GM12878 (cell line): ENCODE data around the gene TRAPPC2. TPM values are rescaled to one million over a fixed set of nuclear protein-coding genes. Genes with fewer than 3 reads are reported as not detected.
A peak's percentile ranks its signal among the peaks of the same experiment; 100 is the strongest.

Source experiments
- CTCF ChIP-seq, 3 experiments: IDR thresholded peaks in 2 of 3; conservative IDR thresholded peaks in 1 of 3; 2 replicates each; pipeline ENCODE4 v1.5.1; 2011; ENCODE audit warnings: low read depth in 3 of 3, low read length in 3 of 3, mild to moderate bottlenecking in 3 of 3, control low read depth in 2 of 3, moderate library complexity in 2 of 3, inconsistent platforms in 1 of 3, mixed read lengths in 1 of 3; ENCODE audit not compliant: control insufficient read depth in 2 of 3, insufficient read depth in 1 of 3; ENCODE audit errors: extremely low read depth in 1 of 3
- E2F4 ChIP-seq: IDR thresholded peaks from 2 replicates; pipeline ENCODE4 v1.6.1; 2012; ENCODE audit warnings: low read depth, low read length, improper control_type of control experiment
- EP300 ChIP-seq, 2 experiments: fragments of 150-350 bp in 1 of 2; IDR thresholded peaks; 2 replicates each; pipeline ENCODE4 v1.6.1; 2011 to 2012; ENCODE audit warnings: low read depth in 2 of 2, low read length in 2 of 2, borderline replicate concordance in 1 of 2, improper control_type of control experiment in 1 of 2, inconsistent platforms in 1 of 2; ENCODE audit not compliant: control insufficient read depth in 1 of 2
- KDM1A ChIP-seq: fragments of 200-600 bp; sonication (generic); IDR thresholded peaks from 2 replicates; pipeline ENCODE4 v1.6.1; 2016; ENCODE audit warnings: borderline replicate concordance
- MYC ChIP-seq: IDR thresholded peaks from 2 replicates; pipeline ENCODE4 v1.6.1; 2011; ENCODE audit warnings: mild to moderate bottlenecking, low read length, moderate library complexity, inconsistent platforms; ENCODE audit not compliant: insufficient read depth, insufficient replicate concordance, insufficient read length, severe bottlenecking
- NR2F1 ChIP-seq: fragments of 450-650 bp; conservative IDR thresholded peaks from 2 replicates; pipeline ENCODE4 v1.6.1; 2017; ENCODE audit warnings: mild to moderate bottlenecking
- POLR2AphosphoS2 ChIP-seq: IDR thresholded peaks from 2 replicates; pipeline ENCODE4 v1.6.1; 2011; ENCODE audit warnings: low read depth, mild to moderate bottlenecking, low read length, improper control_type of control experiment, moderate library complexity
- PRDM15 ChIP-seq: fragments of 450-650 bp; formaldehyde crosslinking; IDR thresholded peaks from 2 replicates; pipeline ENCODE4 v1.4.0; 2020; ENCODE audit warnings: mild to moderate bottlenecking, moderate library complexity
- RB1 ChIP-seq: fragments of 450-650 bp; formaldehyde crosslinking; IDR thresholded peaks from 2 replicates; pipeline ENCODE4 v1.6.1; 2017; ENCODE audit warnings: mild to moderate bottlenecking, borderline replicate concordance
- WRNIP1 ChIP-seq: IDR thresholded peaks from 2 replicates; pipeline ENCODE4 v1.6.1; 2011; ENCODE audit warnings: low read depth, low read length, improper control_type of control experiment, borderline replicate concordance
- ZNF24 ChIP-seq: fragments of 450-650 bp; IDR thresholded peaks from 2 replicates; pipeline ENCODE4 v1.6.1; 2017; ENCODE audit warnings: antibody characterized with exemption, mild to moderate bottlenecking
- polyA plus RNA-seq, 11 experiments: library from polyadenylated mRNA; depleted of rRNA in 4 of 11; unstranded in 6 of 11; stranded (reverse) in 5 of 11; fragments of >200 nt; fragmentation: Nextera tagmentation in 4 of 11; fragmentation: Illumina TruSeq in 1 of 11; extraction: Ambion mirVana in 4 of 11; extraction: Trizol in 1 of 11; gene quantifications; 1 replicate in 1 of 11; 2 replicates in 10 of 11; pipeline versions ENCODE4 v1.2.1 to v1.2.3, GENCODE V29; 2011 to 2016; ENCODE audit warnings: inconsistent platforms in 2 of 11, missing spikeins in 2 of 11, low read depth in 1 of 11
- total RNA-seq, 4 experiments: library from RNA; depleted of rRNA in 3 of 4; stranded (reverse); fragments of >200 nt in 3 of 4; fragmentation: Illumina TruSeq in 1 of 4; extraction: Trizol in 1 of 4; gene quantifications; 2 replicates each; pipeline versions ENCODE4 v1.2.1 to v1.2.3, GENCODE V29; 2013 to 2021

Gene TRAPPC2
- total and polyA plus RNA-seq, 10 of the 15 experiments (the other 5 are each of a cell fraction or from before 2014, with no cell fraction given), result 12.4 to 28.4 (median 21.3) TPM

- TF ChIP-seq PRDM15 (CRISPR knock-in tag) (no peak), KDM1A (no peak), CTCF (IDR thresholded peaks at IDR 0.05 in 2 of 3, conservative IDR thresholded peaks at IDR 0.05 in 1 of 3; ENCODE audit: control insufficient read depth in 2 of 3, extremely low read depth in 1 of 3, insufficient read depth in 1 of 3, low read depth in 3 of 3, low read length in 3 of 3) (peak; percentile 65 to 74 (median 70)), POLR2AphosphoS2 (no peak), MYC (no peak), ZNF24 (no peak), E2F4 (no peak), WRNIP1 (no peak), RB1 (no peak), EP300 (IDR thresholded peaks at IDR 0.05; ENCODE audit: borderline replicate concordance in 1 of 2, control insufficient read depth in 1 of 2, low read depth in 2 of 2, low read length in 2 of 2) (no peak), NR2F1 (no peak)
These were observed 15.8 kb upstream of the TRAPPC2 start (continued) for GRCh38 chrX:13750204-13750603.
